ENCODE results near the gene F10. TPM values are rescaled to one million over a fixed set of nuclear protein-coding genes. Genes with fewer than 3 reads are reported as not detected.

The F10 gene
- total RNA-seq, 1 experiment from 2014 or later: not detected

DNA sequence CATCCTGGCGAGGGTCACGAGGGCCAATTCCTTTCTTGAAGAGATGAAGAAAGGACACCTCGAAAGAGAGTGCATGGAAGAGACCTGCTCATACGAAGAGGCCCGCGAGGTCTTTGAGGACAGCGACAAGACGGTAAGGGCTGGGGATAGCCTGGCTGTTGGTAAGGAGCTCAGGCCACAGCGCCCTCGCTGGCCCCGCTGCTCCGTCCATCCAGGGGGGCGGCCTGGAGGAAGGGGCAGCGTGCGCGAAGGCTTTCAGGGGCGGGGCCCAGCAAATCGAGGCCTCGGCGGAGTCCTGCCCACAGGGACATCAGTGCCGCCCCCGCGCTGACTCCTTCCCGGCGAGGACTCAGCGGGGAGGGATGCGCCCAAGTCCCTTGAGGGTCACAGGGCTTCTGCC, 6.9 kb downstream of the F10 start:
- no TSS peak for BruUV-seq (replicated peaks)
- H3K27ac ChIP-seq (ENCODE audit: low read depth, low read length, poor library complexity, severe bottlenecking): no peak overlapping the region
- H3K27me3 ChIP-seq (replicated peaks; ENCODE audit: insufficient read depth, low read depth, low read length, poor library complexity): peaks cover 33% of the 10 kb centered on the region
- H3K36me3 ChIP-seq (ENCODE audit: insufficient read depth, low read length, poor library complexity, severe bottlenecking): no peaks in the 10 kb centered on the region
- POLR2A ChIA-PET (ENCODE audit: low non-redundant PET): no interaction called here
- H3K4me3 ChIP-seq (ENCODE audit: low read depth, low read length, poor library complexity, severe bottlenecking): no peak overlapping the region
- CTCF ChIA-PET: no interaction called here
- TF ChIP-seq, protein P1, sequence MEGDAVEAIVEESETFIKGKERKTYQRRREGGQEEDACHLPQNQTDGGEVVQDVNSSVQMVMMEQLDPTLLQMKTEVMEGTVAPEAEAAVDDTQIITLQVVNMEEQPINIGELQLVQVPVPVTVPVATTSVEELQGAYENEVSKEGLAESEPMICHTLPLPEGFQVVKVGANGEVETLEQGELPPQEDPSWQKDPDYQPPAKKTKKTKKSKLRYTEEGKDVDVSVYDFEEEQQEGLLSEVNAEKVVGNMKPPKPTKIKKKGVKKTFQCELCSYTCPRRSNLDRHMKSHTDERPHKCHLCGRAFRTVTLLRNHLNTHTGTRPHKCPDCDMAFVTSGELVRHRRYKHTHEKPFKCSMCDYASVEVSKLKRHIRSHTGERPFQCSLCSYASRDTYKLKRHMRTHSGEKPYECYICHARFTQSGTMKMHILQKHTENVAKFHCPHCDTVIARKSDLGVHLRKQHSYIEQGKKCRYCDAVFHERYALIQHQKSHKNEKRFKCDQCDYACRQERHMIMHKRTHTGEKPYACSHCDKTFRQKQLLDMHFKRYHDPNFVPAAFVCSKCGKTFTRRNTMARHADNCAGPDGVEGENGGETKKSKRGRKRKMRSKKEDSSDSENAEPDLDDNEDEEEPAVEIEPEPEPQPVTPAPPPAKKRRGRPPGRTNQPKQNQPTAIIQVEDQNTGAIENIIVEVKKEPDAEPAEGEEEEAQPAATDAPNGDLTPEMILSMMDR (conservative IDR thresholded peaks at IDR 0.05; ENCODE audit: low read depth, low read length): no peak
- no peak for TF ChIP-seq EZH2 (IDR thresholded peaks at IDR 0.05; ENCODE audit: borderline replicate concordance, low read depth, low read length, poor library complexity, severe bottlenecking)
- H3K4me1 ChIP-seq (ENCODE audit: insufficient read depth, low read length, poor library complexity, severe bottlenecking): no peaks in the 10 kb centered on the region
- intact Hi-C loops (cut with micrococcal nuclease; ENCODE audit: unreplicated experiment): no loop called here
- DNase-seq (ENCODE audit: low spot score): no peak
- H3K9me3 ChIP-seq (ENCODE audit: low read depth, low read length, poor library complexity, severe bottlenecking): no peaks in the 10 kb centered on the region

DNA sequence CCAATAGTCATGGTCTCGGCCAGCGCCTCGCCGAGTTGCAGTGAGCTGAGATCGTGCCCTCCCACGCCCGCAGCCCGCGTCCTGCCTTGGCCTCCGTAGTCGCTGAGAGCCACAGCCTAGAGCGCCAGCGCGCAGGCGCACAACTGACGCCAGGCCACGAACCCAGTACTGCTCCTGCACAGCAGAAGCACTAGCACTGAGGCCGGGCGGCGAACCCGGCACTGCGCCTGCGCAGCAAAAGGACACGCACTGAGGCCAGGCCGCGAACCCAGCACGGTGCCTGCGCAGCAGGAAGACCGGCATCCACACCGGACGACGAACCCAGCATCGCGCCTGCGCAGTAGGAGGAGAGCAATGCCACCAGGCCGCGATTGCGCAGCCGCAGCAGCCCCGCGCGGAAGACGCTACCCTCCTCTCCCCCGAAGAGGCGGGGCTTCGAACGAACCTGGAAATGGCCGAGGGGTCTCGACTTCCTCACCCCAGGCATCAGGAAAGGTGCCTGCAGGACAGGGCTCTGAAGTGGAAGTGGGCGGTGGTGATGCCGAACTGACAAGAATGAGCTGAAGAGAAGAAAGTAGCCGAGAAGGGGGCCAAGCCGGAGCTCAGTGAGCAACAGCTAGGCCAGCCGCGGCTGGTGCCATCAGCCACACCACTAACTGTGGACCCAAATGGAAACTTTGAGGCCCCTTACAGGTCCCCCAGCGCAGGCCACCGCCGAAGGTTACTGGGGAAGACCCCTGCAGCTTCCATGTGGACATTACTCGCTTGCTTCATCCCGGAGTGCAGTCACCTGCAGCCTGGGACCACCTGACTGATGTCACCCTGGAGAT, 7.5 kb downstream of the F10 start:
- intact Hi-C loops (cut with micrococcal nuclease; ENCODE audit: unreplicated experiment): no loop called here
- Histone ChIP-seq H3K4me3 (ENCODE audit: low read depth, low read length, poor library complexity, severe bottlenecking) (no peak overlapping the region), H3K4me1 (ENCODE audit: insufficient read depth, low read length, poor library complexity, severe bottlenecking) (no peaks in the 10 kb centered on the region), H3K36me3 (ENCODE audit: insufficient read depth, low read length, poor library complexity, severe bottlenecking) (no peaks in the 10 kb centered on the region), H3K27ac (ENCODE audit: low read depth, low read length, poor library complexity, severe bottlenecking) (no peak overlapping the region), H3K27me3 (replicated peaks; ENCODE audit: insufficient read depth, low read depth, low read length, poor library complexity) (peaks cover 33% of the 10 kb centered on the region), H3K9me3 (ENCODE audit: low read depth, low read length, poor library complexity, severe bottlenecking) (no peaks in the 10 kb centered on the region)
- no peak for TF ChIP-seq EZH2 (IDR thresholded peaks at IDR 0.05; ENCODE audit: borderline replicate concordance, low read depth, low read length, poor library complexity, severe bottlenecking)
- TF ChIP-seq, protein P1 (conservative IDR thresholded peaks at IDR 0.05; ENCODE audit: low read depth, low read length): no peak
- CTCF ChIA-PET: no interaction called here
- DNase-seq (ENCODE audit: low spot score): no peak
- no TSS peak for BruUV-seq (replicated peaks)
- POLR2A ChIA-PET (ENCODE audit: low non-redundant PET): no interaction called here

DNA sequence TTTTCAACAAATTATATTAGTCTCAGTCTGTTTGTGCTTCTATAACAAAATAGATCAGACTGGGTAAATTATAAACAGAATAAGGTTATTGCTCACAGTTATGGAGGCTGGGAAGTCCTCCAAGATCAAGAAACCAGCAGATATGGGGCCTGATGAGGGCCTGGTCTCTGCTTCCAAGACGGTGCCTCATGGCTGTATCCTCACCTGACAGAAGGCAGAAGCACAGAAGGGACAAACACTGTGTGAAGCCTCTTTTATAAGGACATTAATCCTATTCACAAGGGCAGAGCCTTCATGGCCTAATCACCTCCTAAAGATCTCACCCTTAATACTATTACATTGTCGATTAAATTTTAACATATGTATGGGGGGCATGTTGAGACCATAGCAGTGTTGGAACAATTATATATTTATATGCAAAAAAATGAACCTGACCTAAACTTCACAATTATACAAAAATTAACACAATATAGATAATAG, 12.7 kb downstream of the F10 start:
- POLR2A ChIA-PET (ENCODE audit: low non-redundant PET): no interaction called here
- TF ChIP-seq, protein P1 (conservative IDR thresholded peaks at IDR 0.05; ENCODE audit: low read depth, low read length): no peak
- TF ChIP-seq EZH2 (IDR thresholded peaks at IDR 0.05; ENCODE audit: borderline replicate concordance, low read depth, low read length, poor library complexity, severe bottlenecking): no peak
- H3K4me1 ChIP-seq (ENCODE audit: insufficient read depth, low read length, poor library complexity, severe bottlenecking): no peaks in the 10 kb centered on the region
- no peaks in the 10 kb centered on the region for H3K9me3 ChIP-seq (ENCODE audit: low read depth, low read length, poor library complexity, severe bottlenecking)
- DNase-seq (ENCODE audit: low spot score): no peak
- H3K27me3 ChIP-seq (replicated peaks; ENCODE audit: insufficient read depth, low read depth, low read length, poor library complexity): peaks cover 33% of the 10 kb centered on the region
- no TSS peak for BruUV-seq (replicated peaks)
- H3K4me3 ChIP-seq (ENCODE audit: low read depth, low read length, poor library complexity, severe bottlenecking): no peak overlapping the region
- CTCF ChIA-PET: no interaction called here
- intact Hi-C loops (cut with micrococcal nuclease; ENCODE audit: unreplicated experiment): no loop called here
- H3K36me3 ChIP-seq (ENCODE audit: insufficient read depth, low read length, poor library complexity, severe bottlenecking): no peaks in the 10 kb centered on the region
- H3K27ac ChIP-seq (ENCODE audit: low read depth, low read length, poor library complexity, severe bottlenecking): no peak overlapping the region

All from A673 (cell line).